Mammary epithelial cell (primary cell): ENCODE results near the gene RD3L.

Experiments
- EZH2 ChIP-seq: IDR thresholded peaks from 2 replicates; pipeline ENCODE4 v1.6.1; 2012; ENCODE audit warnings: low read length, inconsistent platforms, borderline replicate concordance
- TF ChIP-seq, protein P1 (sequence below), 2 donors: IDR thresholded peaks in 1 of 2; conservative IDR thresholded peaks in 1 of 2; 2 replicates each; pipeline ENCODE4 v1.5.1; 2011 to 2012; ENCODE audit warnings: inconsistent platforms in 2 of 2, low read length in 2 of 2, mild to moderate bottlenecking in 2 of 2, control low read depth in 1 of 2, low read depth in 1 of 2; ENCODE audit not compliant: insufficient read depth in 1 of 2; ENCODE audit errors: extremely low read depth in 1 of 2

DNA sequence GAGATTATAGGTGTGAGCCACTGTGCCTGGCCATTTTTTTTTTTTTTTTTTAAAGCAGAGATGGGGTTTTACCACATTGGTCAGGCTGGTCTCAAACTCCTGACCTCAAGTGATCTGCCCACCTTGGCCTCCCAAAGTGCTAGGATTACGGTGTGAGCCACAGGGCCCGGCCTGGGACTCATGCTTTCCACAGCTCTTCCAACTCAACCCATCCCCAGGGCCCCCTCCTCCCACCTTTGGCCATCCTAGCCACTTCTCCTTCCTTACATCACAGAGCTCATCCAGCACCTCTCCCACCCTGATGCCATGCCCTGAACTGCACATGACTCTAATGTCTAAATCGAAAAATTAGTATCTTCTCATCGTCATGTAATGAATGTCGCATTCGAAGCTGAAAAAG lies 26.7 kb downstream of the RD3L start:
- TF ChIP-seq EZH2, result no peak
- TF ChIP-seq, protein P1, sequence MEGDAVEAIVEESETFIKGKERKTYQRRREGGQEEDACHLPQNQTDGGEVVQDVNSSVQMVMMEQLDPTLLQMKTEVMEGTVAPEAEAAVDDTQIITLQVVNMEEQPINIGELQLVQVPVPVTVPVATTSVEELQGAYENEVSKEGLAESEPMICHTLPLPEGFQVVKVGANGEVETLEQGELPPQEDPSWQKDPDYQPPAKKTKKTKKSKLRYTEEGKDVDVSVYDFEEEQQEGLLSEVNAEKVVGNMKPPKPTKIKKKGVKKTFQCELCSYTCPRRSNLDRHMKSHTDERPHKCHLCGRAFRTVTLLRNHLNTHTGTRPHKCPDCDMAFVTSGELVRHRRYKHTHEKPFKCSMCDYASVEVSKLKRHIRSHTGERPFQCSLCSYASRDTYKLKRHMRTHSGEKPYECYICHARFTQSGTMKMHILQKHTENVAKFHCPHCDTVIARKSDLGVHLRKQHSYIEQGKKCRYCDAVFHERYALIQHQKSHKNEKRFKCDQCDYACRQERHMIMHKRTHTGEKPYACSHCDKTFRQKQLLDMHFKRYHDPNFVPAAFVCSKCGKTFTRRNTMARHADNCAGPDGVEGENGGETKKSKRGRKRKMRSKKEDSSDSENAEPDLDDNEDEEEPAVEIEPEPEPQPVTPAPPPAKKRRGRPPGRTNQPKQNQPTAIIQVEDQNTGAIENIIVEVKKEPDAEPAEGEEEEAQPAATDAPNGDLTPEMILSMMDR (conservative IDR thresholded peaks at IDR 0.05 in 1 of 2, IDR thresholded peaks at IDR 0.05 in 1 of 2; ENCODE audit: extremely low read depth in 1 of 2, insufficient read depth in 1 of 2, low read depth in 1 of 2, low read length in 2 of 2), result no peak
